Measurements from ENCODE around the gene PAIP2.

DNA sequence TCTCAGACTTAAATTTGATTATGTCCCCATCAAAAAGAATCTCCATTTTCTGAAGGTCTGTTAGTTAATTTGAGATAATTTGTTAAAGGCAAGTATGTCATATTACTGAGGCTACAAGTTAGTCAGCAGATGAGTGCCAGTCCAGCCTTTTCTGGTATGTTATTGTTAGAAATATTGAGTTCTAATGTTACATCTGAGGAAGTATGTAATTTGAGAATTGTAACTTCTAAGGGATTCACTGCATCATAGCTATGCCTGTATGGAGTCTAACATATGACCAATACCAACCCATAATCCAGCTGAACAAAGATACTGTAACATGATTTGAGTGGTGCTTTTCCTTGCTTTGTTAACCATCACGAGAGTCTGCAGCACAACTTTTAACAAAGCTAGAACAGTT lies 27.5 kb downstream of the PAIP2 start:
- TF ChIP-seq, protein P1, sequence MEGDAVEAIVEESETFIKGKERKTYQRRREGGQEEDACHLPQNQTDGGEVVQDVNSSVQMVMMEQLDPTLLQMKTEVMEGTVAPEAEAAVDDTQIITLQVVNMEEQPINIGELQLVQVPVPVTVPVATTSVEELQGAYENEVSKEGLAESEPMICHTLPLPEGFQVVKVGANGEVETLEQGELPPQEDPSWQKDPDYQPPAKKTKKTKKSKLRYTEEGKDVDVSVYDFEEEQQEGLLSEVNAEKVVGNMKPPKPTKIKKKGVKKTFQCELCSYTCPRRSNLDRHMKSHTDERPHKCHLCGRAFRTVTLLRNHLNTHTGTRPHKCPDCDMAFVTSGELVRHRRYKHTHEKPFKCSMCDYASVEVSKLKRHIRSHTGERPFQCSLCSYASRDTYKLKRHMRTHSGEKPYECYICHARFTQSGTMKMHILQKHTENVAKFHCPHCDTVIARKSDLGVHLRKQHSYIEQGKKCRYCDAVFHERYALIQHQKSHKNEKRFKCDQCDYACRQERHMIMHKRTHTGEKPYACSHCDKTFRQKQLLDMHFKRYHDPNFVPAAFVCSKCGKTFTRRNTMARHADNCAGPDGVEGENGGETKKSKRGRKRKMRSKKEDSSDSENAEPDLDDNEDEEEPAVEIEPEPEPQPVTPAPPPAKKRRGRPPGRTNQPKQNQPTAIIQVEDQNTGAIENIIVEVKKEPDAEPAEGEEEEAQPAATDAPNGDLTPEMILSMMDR (IDR thresholded peaks at IDR 0.05) = no peak
- no peak for TF ChIP-seq POLR2A (IDR thresholded peaks at IDR 0.05)
